Measurements from ENCODE around the gene PSME3IP1. TPM values are rescaled to one million over a fixed set of nuclear protein-coding genes. Genes with fewer than 3 reads are reported as not detected.
"Not testable (repeated sequence)": the region's sequence is repeated elsewhere in the genome, so short reads cannot be mapped to it uniquely, and the experiment has no call there.

Gene PSME3IP1
- total RNA-seq, 3 donors from 2014 or later = 64.8 to 81.4 (median 69.8) TPM

GRCh38 chr16:57113042-57113453, 72.8 kb downstream of the PSME3IP1 start:
- Histone ChIP-seq H3K4me3 (no peak overlapping the region), H3K27ac (no peak overlapping the region), H3K36me3 (no peaks in the 10 kb centered on the region), H3K27me3 (no peaks in the 10 kb centered on the region), H3K9me3 (no peaks in the 10 kb centered on the region), H3K4me1 (no peaks in the 10 kb centered on the region)
- TF ChIP-seq CTCF (IDR thresholded peaks at IDR 0.05) (no peak), POLR2AphosphoS5 (IDR thresholded peaks at IDR 0.05) (no peak), POLR2A (IDR thresholded peaks at IDR 0.05) (no peak)
- no peak for DNase-seq (ENCODE audit: low spot score in 2 of 2)
- intact Hi-C loops (cut with DNase I; ENCODE audit: low total_unique reads) = no loop called here

GRCh38 chr16:57112403-57113041, 73.3 kb downstream of the PSME3IP1 start:
- TF ChIP-seq POLR2A (IDR thresholded peaks at IDR 0.05) = no peak
- no peak for TF ChIP-seq POLR2AphosphoS5 (IDR thresholded peaks at IDR 0.05)
- no peak for TF ChIP-seq CTCF (IDR thresholded peaks at IDR 0.05)
- Histone ChIP-seq H3K4me1 (no peaks in the 10 kb centered on the region), H3K27ac (no peak overlapping the region), H3K36me3 (no peaks in the 10 kb centered on the region), H3K27me3 (no peaks in the 10 kb centered on the region), H3K9me3 (no peaks in the 10 kb centered on the region), H3K4me3 (no peak overlapping the region)
- no peak for DNase-seq (ENCODE audit: low spot score in 2 of 2)
- intact Hi-C loops (cut with DNase I; ENCODE audit: low total_unique reads) = no loop called here

- H3K4me1 ChIP-seq = no peaks in the 10 kb centered on the region
- no peak overlapping the region for H3K27ac ChIP-seq
- intact Hi-C loops (cut with DNase I; ENCODE audit: low total_unique reads) = no loop called here
- H3K27me3 ChIP-seq = no peaks in the 10 kb centered on the region
- no peaks in the 10 kb centered on the region for H3K36me3 ChIP-seq
- TF ChIP-seq POLR2AphosphoS5 (IDR thresholded peaks at IDR 0.05) (no peak), CTCF (IDR thresholded peaks at IDR 0.05) (no peak), POLR2A (IDR thresholded peaks at IDR 0.05) (no peak)
- no peaks in the 10 kb centered on the region for H3K9me3 ChIP-seq
- no peak overlapping the region for H3K4me3 ChIP-seq
- DNase-seq (ENCODE audit: low spot score in 2 of 2) = no peak
These were observed 74.4 kb downstream of the PSME3IP1 start for GRCh38 chr16:57111420-57111819.

DNA sequence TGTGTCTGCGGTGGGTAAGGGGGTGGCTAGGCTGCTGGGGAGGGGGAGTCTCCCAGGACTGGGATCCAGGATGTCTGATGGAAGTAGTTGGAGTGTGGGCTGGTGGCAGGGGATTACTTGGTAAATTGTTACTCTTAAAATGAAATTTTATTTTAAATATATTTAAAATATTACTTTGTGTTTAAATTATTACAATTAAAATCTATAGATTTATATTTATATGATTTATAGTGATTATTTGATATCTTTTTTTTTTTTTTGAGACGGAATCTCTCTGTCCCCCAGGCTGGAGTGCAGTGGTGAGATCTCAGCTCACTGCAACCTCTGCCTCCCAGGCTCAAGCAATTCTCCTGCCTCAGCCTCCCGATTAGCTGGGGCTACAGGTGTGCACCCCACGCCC, 74.9 kb downstream of the PSME3IP1 start:
- Histone ChIP-seq H3K4me3 (no peak overlapping the region), H3K9me3 (no peaks in the 10 kb centered on the region), H3K27ac (no peak overlapping the region), H3K27me3 (no peaks in the 10 kb centered on the region), H3K4me1 (no peaks in the 10 kb centered on the region), H3K36me3 (no peaks in the 10 kb centered on the region)
- TF ChIP-seq POLR2AphosphoS5 (IDR thresholded peaks at IDR 0.05) (no peak), CTCF (IDR thresholded peaks at IDR 0.05) (no peak), POLR2A (IDR thresholded peaks at IDR 0.05) (no peak)
- intact Hi-C loops (cut with DNase I; ENCODE audit: low total_unique reads) = no loop called here
- DNase-seq (ENCODE audit: low spot score in 2 of 2) = no peak

- H3K4me1 ChIP-seq; H3K36me3 ChIP-seq; H3K4me3 ChIP-seq; DNase-seq (ENCODE audit: low spot score in 2 of 2); H3K27ac ChIP-seq; H3K9me3 ChIP-seq; intact Hi-C loops (cut with DNase I; ENCODE audit: low total_unique reads); H3K27me3 ChIP-seq: not testable (repeated sequence)
These were observed 76.4 kb downstream of the PSME3IP1 start for GRCh38 chr16:57109259-57110105.

Measured in breast epithelium (tissue), 4 donors.